Measurements from ENCODE around the gene GIMAP4.
"Not testable (repeated sequence)": the region's sequence is repeated elsewhere in the genome, so short reads cannot be mapped to it uniquely, and the experiment has no call there.

Gene GIMAP4

GRCh38 chr7:150580638-150581394 is 13.6 kb downstream of the GIMAP4 start:
- no peak for DNase-seq (ENCODE audit: low spot score)

- DNase-seq (ENCODE audit: low spot score) = no peak
These were observed 18.0 kb downstream of the GIMAP4 start for GRCh38 chr7:150585199-150585598.

- DNase-seq (ENCODE audit: low spot score) = no peak
These were observed 19.0 kb downstream of the GIMAP4 start for GRCh38 chr7:150586068-150586784.

- no peak for DNase-seq (ENCODE audit: low spot score)
These were observed 19.6 kb downstream of the GIMAP4 start for GRCh38 chr7:150586785-150587152.

GRCh38 chr7:150587551-150587950 is 20.4 kb downstream of the GIMAP4 start:
- no peak for DNase-seq (ENCODE audit: low spot score)

- DNase-seq (ENCODE audit: low spot score) = no peak
These were observed 27.6 kb downstream of the GIMAP4 start for GRCh38 chr7:150594805-150595204.

- no peak for DNase-seq (ENCODE audit: low spot score)
These were observed 28.2 kb downstream of the GIMAP4 start for GRCh38 chr7:150595361-150595760.

GRCh38 chr7:150603600-150603999 is 36.4 kb downstream of the GIMAP4 start:
- not testable (repeated sequence) for DNase-seq (ENCODE audit: low spot score)

GRCh38 chr7:150610233-150610632 is 43.0 kb downstream of the GIMAP4 start:
- DNase-seq (ENCODE audit: low spot score) = no peak

GRCh38 chr7:150612925-150613324 is 45.7 kb downstream of the GIMAP4 start:
- DNase-seq (ENCODE audit: low spot score) = no peak

GRCh38 chr7:150613880-150614279 is 46.7 kb downstream of the GIMAP4 start:
- DNase-seq (ENCODE audit: low spot score) = no peak

- DNase-seq (ENCODE audit: low spot score) = not testable (repeated sequence)
These were observed 47.2 kb downstream of the GIMAP4 start for GRCh38 chr7:150614426-150614825.

- not testable (repeated sequence) for DNase-seq (ENCODE audit: low spot score)
These were observed 48.1 kb downstream of the GIMAP4 start for GRCh38 chr7:150615221-150615755.

- no peak for DNase-seq (ENCODE audit: low spot score)
These were observed 52.9 kb downstream of the GIMAP4 start for GRCh38 chr7:150620061-150620460.

GRCh38 chr7:150620617-150621371 is 53.6 kb downstream of the GIMAP4 start:
- DNase-seq (ENCODE audit: low spot score) = no peak

GRCh38 chr7:150621376-150621775 is 54.2 kb downstream of the GIMAP4 start:
- no peak for DNase-seq (ENCODE audit: low spot score)

Measured in ecto neural progenitor cell (in vitro differentiated cells).